ENCODE measurements around the gene HCFC1.
A peak's percentile ranks its signal among the peaks of the same experiment; 100 is the strongest.

Gene HCFC1

GRCh38 chrX:153911798-153912197 lies 59.8 kb downstream of the HCFC1 start:
- Histone ChIP-seq H2BK15ac (replicated peaks; ENCODE audit: low read depth) (no peak overlapping the region), H3K27ac (ENCODE audit: low read depth, low read length) (no peak overlapping the region), H3K4me1 (ENCODE audit: control insufficient read depth, low read depth, low read length) (no peaks in the 10 kb centered on the region), H2BK5ac (ENCODE audit: low read length) (no peak overlapping the region), H3K23ac (ENCODE audit: low read length) (no peak overlapping the region), H3K4me3 (ENCODE audit: low read length) (no peak overlapping the region), H2AK5ac (ENCODE audit: low read length) (no peak overlapping the region), H3K79me1 (ENCODE audit: low read length) (no peaks in the 10 kb centered on the region), H3K18ac (ENCODE audit: low read length) (no peak overlapping the region), H3K9ac (ENCODE audit: low read length) (no peak overlapping the region), H2BK120ac (ENCODE audit: low read depth, low read length) (no peak overlapping the region), H4K5ac (ENCODE audit: low read length) (no peak overlapping the region), H4K8ac (ENCODE audit: low read depth, low read length) (no peak overlapping the region), H3K4me2 (ENCODE audit: low read length) (no peak overlapping the region), H3K79me2 (ENCODE audit: control insufficient read depth, insufficient read depth, low read length) (no peaks in the 10 kb centered on the region), H3K27me3 (ENCODE audit: insufficient read depth, low read length, poor library complexity) (no peaks in the 10 kb centered on the region), H3K4ac (ENCODE audit: low read depth, low read length) (no peak overlapping the region), H3K36me3 (ENCODE audit: control insufficient read depth, insufficient read depth, low read length) (no peaks in the 10 kb centered on the region), H3K56ac (ENCODE audit: low read length) (no peak overlapping the region)
- WGBS (ENCODE audit: extremely low coverage, insufficient coverage, low lambda C conversion rate), result no CpG with 5 or more reads among the region's 6 CpGs
- no peak for DNase-seq

GRCh38 chrX:153910446-153910845 lies 61.2 kb downstream of the HCFC1 start:
- no peak overlapping the region for H2BK120ac ChIP-seq (ENCODE audit: low read depth, low read length)
- H2BK15ac ChIP-seq (replicated peaks; ENCODE audit: low read depth), result no peak overlapping the region
- H4K8ac ChIP-seq (ENCODE audit: low read depth, low read length), result no peak overlapping the region
- no peak overlapping the region for H3K4me2 ChIP-seq (ENCODE audit: low read length)
- H3K79me1 ChIP-seq (ENCODE audit: low read length), result no peaks in the 10 kb centered on the region
- H3K27me3 ChIP-seq (ENCODE audit: insufficient read depth, low read length, poor library complexity), result no peaks in the 10 kb centered on the region
- no peak overlapping the region for H4K5ac ChIP-seq (ENCODE audit: low read length)
- no peaks in the 10 kb centered on the region for H3K36me3 ChIP-seq (ENCODE audit: control insufficient read depth, insufficient read depth, low read length)
- H3K9ac ChIP-seq (ENCODE audit: low read length), result no peak overlapping the region
- no peak overlapping the region for H2AK5ac ChIP-seq (ENCODE audit: low read length)
- H3K4me3 ChIP-seq (ENCODE audit: low read length), result no peak overlapping the region
- no peak overlapping the region for H3K4ac ChIP-seq (ENCODE audit: low read depth, low read length)
- no peak for DNase-seq
- H3K18ac ChIP-seq (ENCODE audit: low read length), result no peak overlapping the region
- no peak overlapping the region for H3K23ac ChIP-seq (ENCODE audit: low read length)
- no peaks in the 10 kb centered on the region for H3K4me1 ChIP-seq (ENCODE audit: control insufficient read depth, low read depth, low read length)
- no CpG with 5 or more reads among the region's 22 CpGs for WGBS (ENCODE audit: extremely low coverage, insufficient coverage, low lambda C conversion rate)
- no peak overlapping the region for H3K56ac ChIP-seq (ENCODE audit: low read length)
- H3K79me2 ChIP-seq (ENCODE audit: control insufficient read depth, insufficient read depth, low read length), result no peaks in the 10 kb centered on the region
- H2BK5ac ChIP-seq (ENCODE audit: low read length), result no peak overlapping the region
- H3K27ac ChIP-seq (ENCODE audit: low read depth, low read length), result no peak overlapping the region

- WGBS (ENCODE audit: extremely low coverage, insufficient coverage, low lambda C conversion rate), result no CpG with 5 or more reads among the region's 25 CpGs
- Histone ChIP-seq H3K27me3 (ENCODE audit: insufficient read depth, low read length, poor library complexity) (no peaks in the 10 kb centered on the region), H2AK5ac (ENCODE audit: low read length) (no peak overlapping the region), H3K27ac (ENCODE audit: low read depth, low read length) (no peak overlapping the region), H3K18ac (ENCODE audit: low read length) (no peak overlapping the region), H3K9ac (ENCODE audit: low read length) (no peak overlapping the region), H3K36me3 (ENCODE audit: control insufficient read depth, insufficient read depth, low read length) (no peaks in the 10 kb centered on the region), H3K4me3 (ENCODE audit: low read length) (no peak overlapping the region), H3K4ac (ENCODE audit: low read depth, low read length) (no peak overlapping the region), H3K56ac (ENCODE audit: low read length) (no peak overlapping the region), H4K5ac (ENCODE audit: low read length) (no peak overlapping the region), H3K4me1 (ENCODE audit: control insufficient read depth, low read depth, low read length) (no peaks in the 10 kb centered on the region), H2BK15ac (replicated peaks; ENCODE audit: low read depth) (no peak overlapping the region), H2BK5ac (ENCODE audit: low read length) (no peak overlapping the region), H3K4me2 (ENCODE audit: low read length) (no peak overlapping the region), H4K8ac (ENCODE audit: low read depth, low read length) (no peak overlapping the region), H3K23ac (ENCODE audit: low read length) (no peak overlapping the region), H3K79me1 (ENCODE audit: low read length) (no peaks in the 10 kb centered on the region), H3K79me2 (ENCODE audit: control insufficient read depth, insufficient read depth, low read length) (no peaks in the 10 kb centered on the region), H2BK120ac (ENCODE audit: low read depth, low read length) (no peak overlapping the region)
- DNase-seq, result no peak
These were observed 61.6 kb downstream of the HCFC1 start for GRCh38 chrX:153909980-153910360.

DNA sequence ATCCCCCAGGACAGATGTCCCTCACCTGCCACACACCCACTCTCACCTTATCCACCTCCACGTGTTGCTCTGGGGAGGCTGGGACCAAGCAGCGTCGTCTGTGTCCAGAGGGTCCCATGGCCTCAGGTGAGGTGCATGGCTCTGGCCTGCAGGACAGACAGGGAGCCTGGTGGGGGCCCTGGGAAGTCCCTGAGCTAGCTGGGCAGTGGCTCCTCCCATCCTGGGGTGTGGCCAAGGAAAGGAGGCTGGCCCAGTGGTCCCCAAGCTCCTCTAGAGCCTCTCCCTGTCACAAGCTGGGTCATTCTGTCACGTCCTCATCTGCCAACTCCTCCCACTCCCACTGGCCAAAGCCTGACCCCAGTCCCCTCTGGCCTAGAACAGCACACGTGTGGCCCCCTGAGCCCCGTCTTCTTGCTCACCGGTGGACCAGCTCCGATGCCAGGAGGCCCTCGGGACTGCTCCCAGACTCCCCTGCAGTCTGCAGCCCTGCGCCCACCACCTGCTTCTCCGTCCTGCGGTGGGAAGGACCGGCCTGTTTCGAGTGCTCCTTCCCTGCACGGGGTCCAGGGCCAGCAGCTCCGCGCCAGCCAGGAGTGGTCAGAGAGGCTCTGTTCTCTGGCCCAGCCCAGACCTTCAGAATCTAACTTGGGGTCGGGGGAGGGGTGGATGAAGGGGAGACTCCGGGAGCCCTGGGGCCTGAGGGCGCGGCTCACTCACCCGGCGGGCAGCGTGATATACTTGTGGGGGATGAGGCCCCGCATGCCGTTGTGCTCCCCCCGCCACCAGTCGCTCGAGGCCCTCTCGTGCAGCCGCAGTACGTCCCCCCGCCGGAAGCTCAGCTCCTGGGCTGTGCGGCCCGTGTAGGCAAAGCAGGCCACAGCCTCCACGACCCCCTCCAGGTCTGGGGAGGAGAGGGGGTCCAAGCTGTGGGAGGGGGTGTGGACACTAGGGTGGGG lies 62.3 kb downstream of the HCFC1 start:
- Histone ChIP-seq H3K79me2 (ENCODE audit: control insufficient read depth, insufficient read depth, low read length) (no peaks in the 10 kb centered on the region), H3K27me3 (ENCODE audit: insufficient read depth, low read length, poor library complexity) (no peaks in the 10 kb centered on the region), H3K56ac (ENCODE audit: low read length) (no peak overlapping the region), H3K79me1 (ENCODE audit: low read length) (no peaks in the 10 kb centered on the region), H4K5ac (ENCODE audit: low read length) (no peak overlapping the region), H4K8ac (ENCODE audit: low read depth, low read length) (no peak overlapping the region), H3K4me1 (ENCODE audit: control insufficient read depth, low read depth, low read length) (no peaks in the 10 kb centered on the region), H3K23ac (ENCODE audit: low read length) (no peak overlapping the region), H2BK15ac (replicated peaks; ENCODE audit: low read depth) (no peak overlapping the region), H2BK5ac (ENCODE audit: low read length) (no peak overlapping the region), H3K4me3 (ENCODE audit: low read length) (no peak overlapping the region), H2BK120ac (ENCODE audit: low read depth, low read length) (no peak overlapping the region), H3K18ac (ENCODE audit: low read length) (no peak overlapping the region), H3K4me2 (ENCODE audit: low read length) (no peak overlapping the region), H2AK5ac (ENCODE audit: low read length) (no peak overlapping the region), H3K9ac (ENCODE audit: low read length) (no peak overlapping the region), H3K4ac (ENCODE audit: low read depth, low read length) (no peak overlapping the region), H3K36me3 (ENCODE audit: control insufficient read depth, insufficient read depth, low read length) (no peaks in the 10 kb centered on the region), H3K27ac (ENCODE audit: low read depth, low read length) (no peak overlapping the region)
- WGBS (ENCODE audit: extremely low coverage, insufficient coverage, low lambda C conversion rate), result no CpG with 5 or more reads among the region's 37 CpGs
- peak; percentile 62 for DNase-seq

GRCh38 chrX:153908219-153908860 lies 63.3 kb downstream of the HCFC1 start:
- Histone ChIP-seq H3K56ac (ENCODE audit: low read length) (no peak overlapping the region), H2AK5ac (ENCODE audit: low read length) (no peak overlapping the region), H3K27me3 (ENCODE audit: insufficient read depth, low read length, poor library complexity) (no peaks in the 10 kb centered on the region), H3K36me3 (ENCODE audit: control insufficient read depth, insufficient read depth, low read length) (no peaks in the 10 kb centered on the region), H2BK15ac (replicated peaks; ENCODE audit: low read depth) (no peak overlapping the region), H3K79me1 (ENCODE audit: low read length) (no peaks in the 10 kb centered on the region), H3K4me3 (ENCODE audit: low read length) (no peak overlapping the region), H2BK5ac (ENCODE audit: low read length) (no peak overlapping the region), H3K27ac (ENCODE audit: low read depth, low read length) (no peak overlapping the region), H4K5ac (ENCODE audit: low read length) (no peak overlapping the region), H3K9ac (ENCODE audit: low read length) (no peak overlapping the region), H3K4me1 (ENCODE audit: control insufficient read depth, low read depth, low read length) (no peaks in the 10 kb centered on the region), H3K79me2 (ENCODE audit: control insufficient read depth, insufficient read depth, low read length) (no peaks in the 10 kb centered on the region), H3K23ac (ENCODE audit: low read length) (no peak overlapping the region), H3K18ac (ENCODE audit: low read length) (no peak overlapping the region), H3K4me2 (ENCODE audit: low read length) (no peak overlapping the region), H2BK120ac (ENCODE audit: low read depth, low read length) (no peak overlapping the region), H3K4ac (ENCODE audit: low read depth, low read length) (no peak overlapping the region), H4K8ac (ENCODE audit: low read depth, low read length) (no peak overlapping the region)
- no peak for DNase-seq
- whole genome bisulfite sequencing (ENCODE audit: extremely low coverage, insufficient coverage, low lambda C conversion rate), result no CpG with 5 or more reads among the region's 23 CpGs
